SW 1271 (cell line): ENCODE results near the gene PIH1D1.
A peak's percentile ranks its signal among the peaks of the same experiment; 100 is the strongest.

Source experiments
- DNase-seq, 2 experiments: peaks; one replicate each; lab custom pipeline; 2025; lab: John Stamatoyannopoulos, UW

Gene PIH1D1

DNA sequence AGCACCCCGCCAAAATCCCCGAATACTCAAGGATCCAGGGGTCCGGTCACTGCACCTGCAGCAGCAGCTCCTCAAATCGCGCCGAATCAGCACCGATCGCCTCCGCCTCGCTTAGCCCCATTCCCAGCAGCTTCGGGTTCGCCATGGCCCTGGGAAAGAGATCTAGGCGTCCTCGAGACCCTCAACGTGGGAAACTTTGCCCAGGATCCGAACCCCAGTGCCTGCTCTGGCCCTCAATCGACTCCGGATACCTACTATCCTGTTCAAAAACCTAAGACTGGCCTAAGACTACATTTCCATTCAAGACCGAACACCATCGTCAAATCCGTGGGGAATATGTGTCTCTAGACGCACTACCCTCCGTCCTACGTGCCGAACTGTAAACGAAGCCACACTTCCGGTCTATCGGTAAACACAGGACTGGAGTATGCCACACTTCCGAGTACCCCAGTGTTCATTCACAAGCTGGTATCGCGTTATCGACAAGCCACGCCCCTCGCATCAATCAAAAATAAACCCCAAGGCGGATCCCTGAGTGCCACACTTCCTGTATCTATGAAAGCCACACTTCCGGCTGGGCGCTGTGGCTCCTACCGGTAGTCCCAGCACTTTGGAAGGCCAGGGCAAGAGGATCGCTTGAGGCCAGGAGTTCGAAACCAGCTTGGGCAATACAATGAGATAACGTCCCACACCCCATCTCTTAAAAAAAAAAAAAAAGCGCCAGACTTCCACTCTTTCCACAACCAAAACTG lies at the start of gene PIH1D1:
PIH1D1 (minus strand) TSS at position 385 of the 752 bp plus-strand sequence; CDS start at position 145, 240 bp downstream.
- peak; percentile 96 to 98 for DNase-seq

DNA sequence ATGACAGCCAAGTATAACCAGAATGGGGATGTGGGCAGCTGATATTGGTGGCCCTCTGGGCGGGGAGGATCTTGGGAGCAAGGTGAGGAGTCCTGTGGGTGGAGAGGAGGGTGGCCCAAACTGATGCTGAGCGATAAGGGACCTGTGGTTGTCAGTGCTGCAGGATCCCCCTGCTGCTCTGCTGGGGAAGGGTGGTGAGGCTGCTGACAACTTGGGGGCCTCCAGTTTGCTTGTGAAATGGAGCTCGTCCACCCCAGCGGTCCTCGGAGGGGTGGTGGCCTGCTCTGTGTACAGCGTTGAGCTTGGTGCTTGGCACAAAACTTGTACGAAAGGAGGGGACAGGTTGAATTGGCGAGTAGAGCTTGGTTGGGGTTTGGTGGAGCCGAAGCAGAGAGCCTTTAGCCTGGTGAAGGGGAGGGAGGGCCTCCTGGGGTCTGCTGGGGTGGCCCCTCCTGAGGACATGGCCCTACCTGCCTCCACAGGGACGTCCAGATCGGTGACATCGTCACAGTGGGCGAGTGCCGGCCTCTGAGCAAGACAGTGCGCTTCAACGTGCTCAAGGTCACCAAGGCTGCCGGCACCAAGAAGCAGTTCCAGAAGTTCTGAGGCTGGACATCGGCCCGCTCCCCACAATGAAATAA lies 47.5 kb upstream of the PIH1D1 start:
- no peak for DNase-seq

DNA sequence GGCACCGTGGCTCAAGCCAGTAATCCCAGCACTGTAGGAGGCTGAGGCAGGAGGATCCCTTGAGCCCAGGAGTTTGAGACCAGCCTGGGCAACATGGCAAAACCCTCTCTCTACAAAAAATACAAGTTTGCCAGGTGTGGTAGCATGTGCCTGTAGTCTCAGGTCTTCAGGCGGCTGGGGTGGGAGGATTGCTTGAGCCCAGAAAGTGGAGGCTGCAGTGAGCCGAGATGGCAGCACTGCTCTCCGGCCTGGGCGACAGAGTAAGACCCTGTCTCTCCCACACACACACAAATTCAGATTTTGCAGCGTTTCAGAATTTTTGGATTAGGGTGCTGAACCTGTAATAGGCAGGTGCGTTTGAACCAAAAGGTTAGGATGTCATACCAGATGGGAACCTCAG lies 46.9 kb upstream of the PIH1D1 start:
- no peak for DNase-seq

DNA sequence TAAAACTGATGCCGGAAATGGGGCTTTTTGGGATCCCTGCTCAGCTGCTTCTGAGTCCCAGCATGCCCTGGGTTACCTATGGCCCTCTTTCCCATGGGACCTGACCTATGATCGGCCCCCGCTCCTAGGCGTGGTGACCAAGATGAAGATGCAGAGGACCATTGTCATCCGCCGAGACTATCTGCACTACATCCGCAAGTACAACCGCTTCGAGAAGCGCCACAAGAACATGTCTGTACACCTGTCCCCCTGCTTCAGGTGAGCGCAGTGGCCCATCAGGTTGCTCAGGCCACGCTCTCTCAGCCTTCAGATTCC lies 46.1 kb upstream of the PIH1D1 start:
- no peak for DNase-seq

DNA sequence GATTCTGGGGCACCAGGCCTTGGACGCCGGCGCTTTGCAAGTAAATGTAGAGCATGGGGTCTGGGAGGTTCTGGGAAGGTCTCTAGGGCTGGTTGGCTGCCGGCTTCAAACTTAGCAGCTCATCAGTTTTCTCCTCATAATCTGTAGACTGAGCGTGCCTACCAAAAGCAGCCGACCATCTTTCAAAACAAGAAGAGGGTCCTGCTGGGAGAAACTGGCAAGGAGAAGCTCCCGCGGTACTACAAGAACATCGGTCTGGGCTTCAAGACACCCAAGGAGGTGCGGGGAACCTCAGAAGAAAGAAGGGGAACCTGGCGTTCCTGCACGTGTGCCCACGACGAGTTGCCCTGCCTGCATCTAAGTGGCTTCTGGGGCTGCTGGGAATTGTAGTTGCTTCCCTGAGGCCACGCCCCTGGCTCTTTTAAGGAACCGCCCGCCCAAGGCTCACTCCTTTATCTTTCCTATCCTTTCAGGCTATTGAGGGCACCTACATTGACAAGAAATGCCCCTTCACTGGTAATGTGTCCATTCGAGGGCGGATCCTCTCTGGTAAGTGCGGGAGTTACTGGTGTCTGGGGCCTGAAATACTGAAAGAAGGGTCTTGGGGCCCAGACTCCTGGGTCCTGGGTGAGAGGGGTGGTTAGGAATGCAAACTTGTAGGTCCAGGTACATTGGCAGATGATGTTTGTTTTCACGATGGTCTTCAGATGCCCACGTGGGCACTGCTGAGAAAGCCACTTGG lies 45.6 kb upstream of the PIH1D1 start:
- peak in 1 of 2 experiments; percentile 30 for DNase-seq

DNA sequence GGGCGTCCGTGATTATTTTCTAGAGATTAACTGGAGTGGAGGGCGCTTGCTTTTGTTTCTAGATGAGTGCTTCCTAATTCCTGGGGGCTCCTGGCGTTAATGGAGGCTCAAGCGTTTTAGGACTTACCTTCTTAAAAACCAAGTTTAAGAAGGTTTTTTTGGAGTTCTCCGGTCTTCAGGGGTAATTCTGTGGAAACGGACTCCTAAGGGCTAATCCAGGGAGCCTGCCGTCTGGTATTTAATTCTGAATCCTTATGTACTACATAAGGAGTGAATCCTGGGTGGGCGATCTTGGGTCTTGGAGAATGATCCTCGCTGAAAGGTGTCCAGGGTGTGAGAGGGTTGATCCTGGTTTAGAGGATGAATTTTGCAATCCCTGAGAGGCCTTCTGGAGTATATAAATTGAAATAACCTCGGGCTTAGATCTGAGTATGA lies 45.0 kb upstream of the PIH1D1 start:
- no peak for DNase-seq

DNA sequence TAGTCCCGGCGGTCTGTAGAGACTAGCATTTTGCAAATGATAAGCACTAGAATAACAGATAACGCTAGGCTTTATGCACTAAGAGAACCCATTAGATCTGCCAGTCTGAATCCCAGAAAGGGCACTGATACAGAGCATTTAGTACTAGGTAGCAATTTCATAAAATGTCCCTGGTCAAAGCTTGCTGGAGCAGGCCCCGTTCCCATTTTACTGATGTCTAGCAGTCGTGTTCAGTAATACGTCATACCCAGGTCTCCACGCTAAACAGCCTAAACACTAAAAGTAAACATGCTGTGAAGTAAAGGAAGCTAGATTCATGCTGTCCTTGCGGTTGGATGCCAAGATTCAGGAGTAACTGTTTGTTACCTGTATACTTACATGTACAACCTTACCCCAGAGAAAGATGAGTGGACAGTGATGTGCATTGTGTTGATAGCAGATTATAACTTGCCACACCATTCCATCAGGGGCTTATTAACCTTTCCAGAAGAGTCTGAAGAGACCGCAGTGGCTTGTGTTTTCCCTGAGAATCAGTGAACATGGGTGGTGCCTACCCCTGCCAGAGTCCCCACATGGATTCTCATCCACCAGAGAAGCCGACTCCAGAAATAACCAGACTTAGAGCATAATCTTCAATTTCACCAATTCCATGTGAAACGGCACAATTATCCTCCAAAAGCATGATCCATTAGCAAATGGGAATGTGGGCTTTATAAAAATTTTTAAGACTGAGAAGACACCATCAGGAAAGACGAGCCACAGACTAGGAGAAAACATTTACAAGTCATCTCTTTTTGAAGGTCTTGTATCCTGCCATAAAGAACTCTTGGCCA lies 41.2 kb upstream of the PIH1D1 start:
- DNase-seq: peak in 1 of 2 experiments; percentile 32

DNA sequence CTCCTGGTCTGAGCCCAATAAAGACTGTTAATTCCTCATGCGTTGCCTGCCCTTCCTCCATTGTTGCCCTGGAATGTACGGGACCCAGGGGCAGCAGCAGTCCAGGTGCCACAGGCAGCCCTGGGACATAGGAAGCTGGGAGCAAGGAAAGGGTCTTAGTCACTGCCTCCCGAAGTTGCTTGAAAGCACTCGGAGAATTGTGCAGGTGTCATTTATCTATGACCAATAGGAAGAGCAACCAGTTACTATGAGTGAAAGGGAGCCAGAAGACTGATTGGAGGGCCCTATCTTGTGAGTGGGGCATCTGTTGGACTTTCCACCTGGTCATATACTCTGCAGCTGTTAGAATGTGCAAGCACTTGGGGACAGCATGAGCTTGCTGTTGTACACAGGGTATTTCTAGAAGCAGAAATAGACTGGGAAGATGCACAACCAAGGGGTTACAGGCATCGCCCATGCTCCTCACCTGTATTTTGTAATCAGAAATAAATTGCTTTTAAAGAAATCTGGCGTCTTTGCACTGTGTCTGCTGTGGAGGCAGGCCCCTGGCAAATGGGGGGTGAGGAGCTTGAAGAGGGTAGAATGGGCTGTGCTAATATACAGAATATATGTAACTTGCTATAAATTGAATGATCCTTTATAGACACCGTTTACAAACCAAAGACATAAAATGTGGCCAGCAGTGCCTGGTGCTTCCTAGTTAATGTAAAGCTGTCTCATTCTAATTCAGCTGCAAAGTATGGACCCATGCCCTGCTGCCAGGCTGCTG lies 40.4 kb upstream of the PIH1D1 start:
- no peak for DNase-seq

DNA sequence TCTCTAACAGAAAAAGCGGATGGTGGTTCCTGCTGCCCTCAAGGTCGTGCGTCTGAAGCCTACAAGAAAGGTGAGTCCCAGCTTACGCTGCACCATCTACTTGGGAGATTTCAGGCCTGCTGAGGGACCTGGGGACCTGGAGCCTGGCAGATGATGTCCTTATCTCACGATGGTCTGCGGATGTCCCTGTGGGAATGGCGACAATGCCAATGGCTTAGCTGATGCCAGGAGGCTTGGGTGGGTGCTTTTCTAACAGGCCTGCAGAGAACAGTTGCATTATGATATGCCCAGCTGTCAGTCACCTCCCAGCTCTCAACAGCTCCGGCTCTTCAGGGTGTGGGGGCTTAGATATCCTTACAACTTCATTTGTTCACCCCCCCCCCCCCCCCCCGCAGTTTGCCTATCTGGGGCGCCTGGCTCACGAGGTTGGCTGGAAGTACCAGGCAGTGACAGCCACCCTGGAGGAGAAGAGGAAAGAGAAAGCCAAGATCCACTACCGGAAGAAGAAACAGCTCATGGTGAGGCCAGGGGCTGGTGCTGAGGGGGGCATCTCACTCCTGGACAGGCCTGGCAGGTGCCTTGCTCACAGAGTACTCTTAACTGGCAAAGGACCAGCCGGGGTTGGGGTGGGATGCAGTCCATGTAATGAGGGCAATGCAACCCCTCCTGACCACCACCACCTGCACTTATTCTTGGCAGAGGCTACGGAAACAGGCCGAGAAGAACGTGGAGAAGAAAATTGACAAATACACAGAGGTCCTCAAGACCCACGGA lies 39.6 kb upstream of the PIH1D1 start:
- DNase-seq: no peak

DNA sequence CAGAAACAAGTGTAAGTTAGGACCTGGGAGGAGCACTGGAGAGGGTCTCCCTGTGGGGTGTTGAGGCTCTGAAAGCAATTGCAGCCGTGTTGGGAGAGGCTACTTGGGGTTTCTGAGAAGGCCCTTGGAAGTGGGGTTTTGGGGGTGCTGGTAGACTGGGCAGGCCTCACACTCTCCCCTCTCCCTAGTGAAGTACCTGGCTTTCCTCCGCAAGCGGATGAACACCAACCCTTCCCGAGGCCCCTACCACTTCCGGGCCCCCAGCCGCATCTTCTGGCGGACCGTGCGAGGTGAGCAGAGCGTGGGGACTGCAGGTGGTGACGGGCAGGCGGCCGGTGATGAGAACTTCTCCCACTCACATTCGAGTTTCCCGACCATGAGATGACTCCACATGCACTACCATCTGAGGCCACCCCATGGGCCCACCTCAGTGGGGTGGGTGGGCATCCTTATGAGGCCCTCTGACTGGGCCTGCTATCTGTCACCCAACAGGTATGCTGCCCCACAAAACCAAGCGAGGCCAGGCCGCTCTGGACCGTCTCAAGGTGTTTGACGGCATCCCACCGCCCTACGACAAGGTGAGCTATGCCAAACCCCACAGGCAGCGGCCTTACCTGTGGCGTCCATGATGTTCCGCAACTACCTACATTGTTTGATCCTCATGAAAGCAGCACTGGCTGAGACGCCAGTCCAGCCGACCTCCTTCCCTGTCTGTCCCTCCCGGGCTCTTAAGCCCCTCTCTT lies 38.8 kb upstream of the PIH1D1 start:
- no peak for DNase-seq

DNA sequence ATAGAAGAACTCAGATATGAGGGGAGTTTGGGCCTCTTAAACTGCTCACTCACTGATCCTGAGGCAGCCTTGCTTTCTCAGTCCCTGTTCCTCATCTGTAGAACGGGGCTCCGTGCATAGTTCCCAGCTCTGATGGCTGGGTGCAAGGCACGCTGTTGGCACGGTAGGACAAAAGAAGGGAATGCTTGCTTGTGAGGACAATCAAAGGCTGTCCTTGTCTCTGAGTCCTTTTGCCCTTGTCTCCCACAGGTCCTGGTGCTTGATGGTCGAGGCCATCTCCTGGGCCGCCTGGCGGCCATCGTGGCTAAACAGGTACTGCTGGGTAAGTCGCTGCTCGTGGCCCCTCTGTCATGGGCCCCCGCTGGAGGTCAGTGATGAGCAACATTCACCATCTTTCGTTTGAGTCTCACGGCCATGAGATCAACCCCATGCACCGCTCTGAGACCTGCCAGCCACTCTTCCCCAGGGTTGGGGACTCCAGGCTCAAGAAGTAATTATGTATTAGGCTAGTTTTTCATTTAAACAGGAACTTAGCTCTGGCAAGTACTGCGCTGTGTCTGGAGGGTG lies 38.1 kb upstream of the PIH1D1 start:
- no peak for DNase-seq

DNA sequence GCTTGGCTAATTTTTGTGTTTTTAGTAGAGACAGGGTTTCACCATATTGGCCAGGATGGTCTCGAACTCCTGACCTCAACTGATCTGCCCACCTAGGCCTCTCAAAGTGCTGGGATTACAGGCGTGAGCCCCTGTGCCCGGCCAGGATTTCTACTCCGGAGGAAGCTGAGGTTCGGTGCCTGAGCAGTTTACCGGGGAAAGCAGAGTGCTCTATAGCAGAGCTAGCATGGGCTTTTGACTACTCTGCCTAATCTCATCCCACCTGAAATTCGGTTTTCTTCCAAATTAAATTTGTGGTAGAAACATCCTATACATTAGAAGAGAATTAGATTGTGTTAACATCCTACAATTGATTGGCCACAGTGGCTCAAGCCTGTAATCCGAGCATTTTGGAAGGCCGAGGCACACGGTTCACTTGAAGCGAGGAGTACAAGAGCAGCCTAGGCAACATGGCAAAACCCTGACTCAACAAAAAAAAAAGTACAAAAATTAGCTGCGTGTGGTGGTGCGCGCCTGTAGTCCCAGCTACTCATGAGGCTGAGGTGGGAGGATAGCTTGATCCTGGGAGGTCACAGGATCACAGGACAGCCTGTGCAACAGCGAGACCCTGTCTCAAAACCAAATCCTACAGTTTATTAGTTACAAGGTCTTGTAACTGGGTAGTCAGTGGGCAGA lies 37.4 kb upstream of the PIH1D1 start:
- no peak for DNase-seq

DNA sequence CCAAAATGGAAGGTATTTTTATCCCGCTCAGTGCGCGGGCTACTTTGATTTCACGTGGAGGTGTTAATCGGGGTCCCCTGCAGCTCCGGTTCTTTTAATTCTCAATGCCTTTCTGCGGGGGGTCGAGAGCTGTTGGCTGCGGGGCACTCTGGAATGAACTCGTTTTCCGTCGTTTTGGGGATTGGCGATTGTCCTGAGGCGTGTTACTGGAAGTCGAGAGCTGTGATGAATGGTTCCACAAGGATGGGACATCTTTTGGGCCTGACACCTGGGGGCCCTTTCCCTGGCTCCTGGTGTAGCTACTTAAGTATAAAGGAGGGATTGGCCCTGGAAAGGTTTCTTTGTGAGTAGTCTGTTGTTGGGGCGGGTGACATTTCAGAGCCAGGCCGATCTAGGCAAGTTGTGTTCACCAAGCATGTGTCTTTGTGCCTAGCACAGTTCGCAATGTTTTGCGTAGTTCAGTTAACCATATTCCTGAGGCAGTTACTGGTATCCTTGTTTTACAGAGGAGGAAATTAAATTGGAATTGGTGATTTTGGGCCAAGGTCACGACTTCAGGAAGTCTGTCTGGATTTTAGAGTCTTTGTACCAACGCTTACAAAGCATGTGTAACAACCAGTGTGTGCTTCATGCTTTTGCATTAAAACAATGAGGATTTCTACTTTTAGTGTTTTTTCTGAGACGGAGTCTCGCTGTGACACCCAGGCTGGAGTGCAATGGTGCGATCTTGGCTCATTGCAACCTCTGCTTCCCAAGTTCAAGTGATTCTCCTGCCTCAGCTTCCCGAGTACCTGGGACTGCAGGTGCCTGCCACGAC lies 36.6 kb upstream of the PIH1D1 start:
- no peak for DNase-seq

DNA sequence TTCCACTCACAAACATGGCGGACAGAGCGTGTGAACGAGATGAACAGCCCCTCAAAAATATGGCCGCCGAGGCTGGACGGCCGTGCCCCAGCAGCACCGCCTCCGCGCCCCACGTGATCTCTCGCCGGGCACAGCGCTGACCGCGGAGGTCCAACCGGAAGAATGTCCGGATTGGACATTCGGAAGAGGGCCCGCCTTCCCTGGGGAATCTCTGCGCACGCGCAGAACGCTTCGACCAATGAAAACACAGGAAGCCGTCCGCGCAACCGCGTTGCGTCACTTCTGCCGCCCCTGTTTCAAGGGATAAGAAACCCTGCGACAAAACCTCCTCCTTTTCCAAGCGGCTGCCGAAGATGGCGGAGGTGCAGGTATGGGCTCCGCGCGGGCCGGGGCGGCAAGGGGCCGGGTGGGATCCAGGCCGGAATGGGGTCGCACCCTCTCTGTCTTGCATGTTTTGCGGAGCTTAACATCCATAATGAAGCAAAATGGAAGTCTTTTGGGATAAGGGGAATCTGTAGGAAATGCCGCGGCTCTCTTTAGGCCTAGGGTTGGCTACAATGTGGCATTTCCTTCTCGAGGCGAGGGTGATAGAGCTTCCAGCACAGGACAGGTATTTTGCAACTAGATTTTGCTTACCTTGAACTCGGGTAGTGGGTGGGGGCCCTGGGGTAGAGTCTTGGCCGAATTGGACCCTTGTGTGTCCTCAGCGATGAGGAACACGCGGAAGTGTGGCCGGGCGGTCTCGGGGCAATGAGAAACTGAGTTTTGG lies 35.8 kb upstream of the PIH1D1 start, which contains the start of gene RPL13A:
RPL13A (plus strand) TSS at position 332 of the 769 bp plus-strand sequence; CDS start at position 354, 22 bp downstream.
- DNase-seq: peak; percentile 90 to 94

DNA sequence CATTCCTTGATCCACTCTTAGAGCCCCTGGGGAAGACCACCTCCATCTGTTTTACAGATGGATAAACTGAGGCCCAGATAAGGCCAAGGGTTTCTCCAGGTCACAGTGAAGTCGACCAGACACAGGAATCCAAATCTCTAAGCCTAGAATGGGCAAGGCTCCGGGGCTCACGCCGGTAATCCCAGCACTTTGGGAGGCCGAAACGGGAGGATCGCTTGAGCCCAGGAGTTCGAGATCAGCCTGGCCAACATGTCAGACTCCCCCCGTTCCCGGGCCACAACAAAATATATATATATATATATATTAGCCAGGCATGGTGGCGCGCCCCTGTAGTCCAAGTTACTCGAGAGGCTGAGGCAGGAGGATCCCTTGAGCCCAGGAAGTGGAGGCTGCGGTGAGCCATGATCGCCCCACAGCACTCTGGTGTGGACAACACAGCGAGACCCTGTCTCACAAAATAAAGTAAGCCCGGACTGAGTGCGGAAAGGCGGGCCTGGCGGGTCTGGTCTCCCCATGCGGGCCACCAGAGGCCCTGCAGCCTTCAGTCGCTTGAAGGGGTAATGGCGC lies 35.2 kb upstream of the PIH1D1 start:
- no peak for DNase-seq

DNA sequence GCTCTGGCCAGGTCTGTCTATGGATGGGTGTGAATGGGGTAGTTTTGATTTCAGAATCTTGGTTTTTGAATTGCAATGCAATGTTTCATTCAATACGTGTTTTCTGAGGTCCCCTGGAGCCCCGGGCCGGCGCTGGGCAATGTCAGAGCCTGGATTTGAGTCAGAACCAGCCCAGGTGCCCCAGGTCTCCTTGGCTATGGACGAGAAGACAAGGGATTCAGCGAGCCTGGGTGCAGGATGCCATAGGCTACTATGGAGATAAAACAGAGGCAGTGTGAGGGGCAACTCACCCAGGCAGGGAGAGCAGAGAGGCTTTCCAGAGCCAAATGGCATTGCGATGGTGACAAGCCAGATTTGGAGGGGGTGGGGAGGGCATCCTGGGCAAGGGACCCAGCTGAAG lies 34.6 kb upstream of the PIH1D1 start:
- DNase-seq: no peak
